ENCODE measurements around the gene CADM1.

- TF ChIP-seq CTCF (IDR thresholded peaks at IDR 0.05 in 4 of 5, conservative IDR thresholded peaks at IDR 0.05 in 1 of 5): no peak
- no peak for TF ChIP-seq POLR2A (IDR thresholded peaks at IDR 0.05)
Measured at GRCh38 chr11:115425250-115425649, 79.0 kb downstream of the CADM1 start.

Data from gastrocnemius medialis (tissue), 4 donors.